ENCODE data around the gene SHANK1.
"Not testable (repeated sequence)": the region's sequence is repeated elsewhere in the genome, so short reads cannot be mapped to it uniquely, and the experiment has no call there.

Gene SHANK1

GRCh38 chr19:50719566-50719965 is at the start of gene SHANK1:
TSS of gene SHANK1 (minus strand) at chr19:50719802. CDS start at chr19:50716919, 2,883 bp downstream.
- DNase-seq: no peak

DNA sequence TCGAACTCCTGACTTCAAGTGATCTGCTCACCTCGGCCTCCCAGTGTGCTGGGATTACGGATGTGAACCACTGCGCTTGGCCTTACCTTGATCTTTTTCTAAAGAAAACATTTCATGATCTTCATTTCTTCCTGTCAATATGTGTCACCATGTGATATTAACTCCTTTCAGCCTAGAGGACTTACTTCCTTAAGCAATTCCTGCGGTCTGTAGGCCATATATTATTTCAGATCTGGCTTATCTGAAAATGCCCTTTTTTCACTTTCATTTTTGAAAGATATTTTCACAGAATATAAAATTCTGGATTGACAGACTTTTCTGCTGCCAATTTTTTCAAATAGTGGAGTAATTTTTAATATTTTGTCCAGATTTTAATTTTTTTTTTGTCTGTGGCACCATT is 48.7 kb upstream of the SHANK1 start:
- no peak for DNase-seq

DNA sequence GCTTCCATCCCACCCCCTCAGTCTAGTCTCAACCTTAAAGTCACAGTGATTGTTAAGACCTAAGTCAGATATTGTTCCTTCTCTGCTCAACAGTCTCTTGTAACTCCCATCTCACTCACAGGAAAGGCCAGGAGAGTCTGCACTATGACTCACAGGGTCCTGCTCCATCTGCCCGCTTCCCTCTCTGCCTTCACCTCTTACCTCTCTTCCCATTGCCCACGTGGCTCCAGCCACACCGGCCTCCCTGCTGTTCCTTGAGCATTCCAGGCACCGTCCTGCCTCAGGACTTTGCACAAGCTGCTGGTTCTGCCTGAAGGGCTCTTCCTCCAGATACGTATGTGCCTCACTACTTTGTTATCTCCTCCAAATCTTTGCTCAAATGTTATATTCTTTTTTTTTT is 47.7 kb upstream of the SHANK1 start:
- DNase-seq: not testable (repeated sequence)

DNA sequence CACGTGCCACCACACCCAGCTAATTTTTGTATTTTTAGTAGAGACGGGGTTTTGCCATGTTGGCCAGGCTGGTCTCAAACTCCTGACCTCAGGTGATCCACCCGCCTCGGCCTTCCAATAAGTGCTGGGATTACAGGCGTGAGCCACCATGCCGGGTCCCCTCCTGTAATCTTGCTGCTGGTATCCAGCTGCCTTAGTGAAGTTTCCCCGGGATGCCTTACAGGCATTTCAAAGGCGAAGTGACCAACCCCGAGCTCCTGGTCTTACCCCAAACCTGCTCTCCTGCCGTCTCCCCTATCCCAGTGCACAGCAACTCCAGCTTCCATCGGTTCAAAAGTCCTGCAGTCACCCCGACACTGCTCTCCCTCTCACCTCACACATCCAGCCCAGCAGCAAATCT is 47.1 kb upstream of the SHANK1 start:
- not testable (repeated sequence) for DNase-seq

- no peak for DNase-seq
These were observed 44.8 kb upstream of the SHANK1 start for GRCh38 chr19:50764409-50764808.

DNA sequence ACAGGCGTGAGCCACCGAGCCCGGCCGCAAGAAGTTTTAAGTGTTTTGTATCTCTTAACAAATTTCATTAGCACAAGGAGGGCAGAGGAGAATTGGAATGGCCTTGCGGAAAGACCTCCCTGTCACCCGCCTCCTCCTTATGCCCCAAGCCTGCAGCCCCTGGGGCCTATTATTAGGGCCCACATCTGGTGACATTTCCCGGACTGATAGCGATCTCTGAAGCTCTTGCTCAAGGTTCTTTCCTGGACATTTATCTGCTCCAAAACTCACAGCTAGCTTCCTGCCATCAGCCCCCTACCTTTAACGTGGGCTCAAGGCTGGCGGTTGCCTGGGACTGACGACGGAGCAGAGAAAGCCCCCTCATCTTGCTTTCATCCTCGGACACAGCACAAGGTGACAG is 43.9 kb upstream of the SHANK1 start:
- DNase-seq: not testable (repeated sequence)

DNA sequence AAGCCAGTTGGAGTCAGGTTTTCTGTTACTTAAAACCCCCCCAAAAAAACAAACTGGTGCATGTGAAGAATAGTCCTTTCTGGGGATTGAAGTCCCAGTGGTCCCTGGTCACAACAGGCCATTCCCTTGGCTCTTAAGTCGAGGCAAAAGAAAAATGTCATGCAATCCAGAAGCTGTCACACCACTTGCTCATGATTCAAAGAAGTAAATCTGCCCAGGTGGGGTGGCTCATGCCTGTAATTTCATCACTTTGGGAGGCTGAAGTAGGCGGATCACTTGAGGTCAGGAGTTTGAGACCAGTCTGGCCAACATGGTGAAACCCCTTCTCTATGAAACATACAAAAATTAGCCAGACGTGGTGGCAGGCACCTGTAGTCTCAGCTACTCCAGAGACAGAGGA is 41.9 kb upstream of the SHANK1 start:
- not testable (repeated sequence) for DNase-seq

GRCh38 chr19:50759886-50760285 is 40.3 kb upstream of the SHANK1 start:
- no peak for DNase-seq

DNA sequence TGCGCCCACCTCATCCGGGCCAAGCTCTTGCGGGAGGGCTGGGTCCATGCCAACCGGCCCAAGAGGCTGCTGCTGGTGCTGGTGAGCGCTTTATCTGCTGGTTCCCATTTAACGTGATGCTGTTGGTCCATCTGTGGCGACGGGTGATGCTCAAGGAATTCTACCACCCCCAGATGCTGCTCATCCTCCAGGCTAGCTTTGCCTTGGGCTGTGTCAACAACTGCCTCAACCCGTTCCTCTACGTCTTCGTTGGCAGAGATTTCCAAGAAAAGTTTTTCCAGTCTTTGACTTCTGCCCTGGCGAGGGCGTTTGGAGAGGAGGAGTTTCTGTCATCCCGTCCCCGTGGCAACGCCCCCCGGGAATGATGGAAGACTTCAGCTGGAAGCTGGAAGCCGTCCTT is 39.5 kb upstream of the SHANK1 start:
- DNase-seq: not testable (repeated sequence)

- DNase-seq: not testable (repeated sequence)
These were observed 38.0 kb upstream of the SHANK1 start for GRCh38 chr19:50757624-50758023.

GRCh38 chr19:50756244-50756643 is 36.6 kb upstream of the SHANK1 start:
- not testable (repeated sequence) for DNase-seq

DNA sequence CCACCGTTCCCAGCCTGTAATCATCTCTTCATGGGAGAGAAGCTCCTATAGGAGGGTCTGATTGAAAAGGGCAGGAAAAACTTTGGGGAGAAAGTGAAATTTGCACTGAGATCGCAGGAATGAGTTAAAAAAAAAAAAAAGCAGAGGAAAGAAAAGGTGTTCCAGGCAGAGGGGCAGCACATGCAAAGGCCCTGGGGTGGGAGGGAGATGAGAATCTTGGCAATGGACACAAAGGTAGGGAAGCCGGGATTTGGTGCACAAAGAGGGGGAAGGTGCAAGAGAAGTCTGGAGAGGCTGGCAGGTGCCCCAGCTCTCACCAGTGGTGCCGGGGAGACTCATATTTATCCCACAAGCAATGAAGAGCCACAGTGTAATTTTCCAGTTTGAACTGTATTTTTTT is 34.3 kb upstream of the SHANK1 start:
- DNase-seq: no peak

DNA sequence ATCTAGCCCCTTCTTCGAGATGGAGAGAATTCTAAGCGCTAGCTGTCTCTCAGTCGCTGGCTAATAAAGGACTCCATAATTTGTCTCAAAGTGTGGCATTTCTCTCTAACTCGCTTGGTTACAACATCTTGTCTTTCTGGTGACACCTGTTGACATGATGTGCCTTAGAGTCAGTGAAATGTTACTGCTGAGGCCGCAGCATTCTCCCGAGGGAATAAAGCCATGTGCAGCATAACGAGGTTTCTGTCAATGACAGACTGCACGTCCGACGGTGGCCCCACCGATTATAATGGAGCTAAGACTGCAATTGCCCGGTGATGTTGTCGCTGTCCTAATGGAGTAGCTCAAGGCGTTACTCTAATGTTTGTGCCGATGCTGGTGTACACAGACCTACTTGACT is 30.4 kb upstream of the SHANK1 start:
- no peak for DNase-seq

DNA sequence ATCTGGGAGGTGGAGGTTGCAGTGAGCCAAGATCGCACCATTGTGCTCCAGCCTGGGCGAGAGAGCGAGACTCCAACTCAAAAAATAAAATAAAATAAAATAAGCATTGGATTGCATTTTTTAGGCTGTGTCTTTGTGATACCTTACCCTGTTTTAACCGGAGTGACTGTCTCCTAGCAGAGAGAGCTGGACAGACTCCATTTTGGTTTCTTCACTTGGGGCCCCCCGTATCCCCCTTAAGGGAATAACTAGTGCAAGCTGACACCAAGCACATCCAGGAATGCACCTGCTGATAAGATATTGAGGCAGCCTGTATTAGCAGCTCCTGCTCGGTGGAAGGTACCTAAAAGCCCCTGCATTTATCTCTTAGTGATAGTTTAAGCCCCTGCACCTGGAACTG is 29.9 kb upstream of the SHANK1 start:
- DNase-seq: no peak

GRCh38 chr19:50747141-50747540 is 27.5 kb upstream of the SHANK1 start:
- not testable (repeated sequence) for DNase-seq

- no peak for DNase-seq
These were observed 25.6 kb upstream of the SHANK1 start for GRCh38 chr19:50745221-50745620.

DNA sequence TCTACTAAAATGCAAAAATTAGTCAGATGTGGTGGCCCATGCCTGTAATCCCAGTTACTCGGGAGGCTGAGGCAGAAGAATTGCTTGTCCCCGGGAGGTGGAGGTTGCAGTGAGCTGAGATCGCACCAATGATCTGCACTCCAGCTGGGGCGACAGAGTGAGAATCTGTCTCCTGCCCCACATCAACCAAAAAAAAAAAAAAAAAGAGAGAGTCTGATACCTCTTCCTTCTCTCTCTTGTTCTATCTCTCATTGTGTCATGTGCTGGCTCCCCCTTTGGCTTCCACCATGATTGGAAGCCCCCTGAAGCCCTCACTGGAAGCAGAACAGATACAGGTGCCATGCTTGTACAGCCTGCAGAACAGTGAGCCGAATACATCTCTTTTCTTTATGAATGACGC is 23.9 kb upstream of the SHANK1 start:
- no peak for DNase-seq

DNA sequence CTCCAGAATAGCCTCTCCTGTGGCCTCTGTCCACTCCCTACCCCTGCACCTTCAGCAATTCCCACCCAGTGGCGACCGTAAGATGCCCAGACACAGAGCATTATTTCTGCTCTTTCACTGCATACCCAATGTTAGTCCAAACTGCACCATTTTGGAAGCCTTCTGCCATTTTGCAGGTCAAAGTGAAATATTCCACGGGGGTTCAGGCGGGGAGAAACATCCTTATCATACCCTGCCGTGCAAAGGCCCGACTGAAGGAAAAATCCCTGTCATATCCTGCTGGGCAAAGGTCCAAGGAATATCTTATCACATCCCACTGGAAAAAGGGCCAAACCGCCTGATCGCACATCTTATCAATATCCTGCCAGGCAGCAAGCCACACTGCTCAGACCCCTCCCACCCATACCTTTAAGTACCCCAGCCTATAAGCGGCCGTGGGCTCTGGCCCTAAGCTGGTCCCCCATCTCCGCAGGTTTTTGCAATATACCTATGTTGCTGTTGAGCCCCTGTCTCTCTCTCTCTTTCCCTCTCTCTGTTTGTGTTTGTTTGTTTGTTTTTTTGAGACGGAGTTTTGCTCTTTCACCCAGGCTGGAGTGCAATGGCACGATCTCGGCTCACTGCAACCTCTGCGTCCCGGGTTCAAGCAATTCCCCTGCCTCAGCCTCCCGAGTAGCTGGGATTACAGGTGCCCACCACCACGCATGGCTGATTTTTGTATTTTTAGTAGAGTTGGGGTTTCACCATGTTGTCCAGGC is 21.8 kb upstream of the SHANK1 start:
- DNase-seq: no peak

- DNase-seq: no peak
These were observed 20.4 kb upstream of the SHANK1 start for GRCh38 chr19:50739914-50740426.

- no peak for DNase-seq
These were observed 19.7 kb upstream of the SHANK1 start for GRCh38 chr19:50739132-50739913.

DNA sequence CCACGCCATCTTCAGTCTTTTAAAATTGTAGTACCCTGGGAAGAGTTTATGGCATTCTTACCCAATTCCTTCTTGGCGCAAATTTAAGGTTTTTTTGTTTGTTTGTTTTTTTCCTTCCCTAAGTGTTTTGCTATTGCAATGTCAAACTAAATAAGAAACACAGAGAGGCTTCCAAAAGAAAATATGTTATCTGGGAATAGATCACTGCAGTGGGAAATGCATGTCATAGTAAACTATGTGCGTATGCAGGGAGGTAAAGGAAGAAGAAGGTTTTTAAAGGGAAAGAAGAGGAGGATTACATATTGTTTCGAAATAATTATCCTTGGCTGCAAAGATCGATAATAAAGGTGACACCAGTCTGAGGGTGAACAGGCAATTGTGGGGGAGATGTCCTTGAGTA is 16.7 kb upstream of the SHANK1 start:
- DNase-seq: no peak

DNA sequence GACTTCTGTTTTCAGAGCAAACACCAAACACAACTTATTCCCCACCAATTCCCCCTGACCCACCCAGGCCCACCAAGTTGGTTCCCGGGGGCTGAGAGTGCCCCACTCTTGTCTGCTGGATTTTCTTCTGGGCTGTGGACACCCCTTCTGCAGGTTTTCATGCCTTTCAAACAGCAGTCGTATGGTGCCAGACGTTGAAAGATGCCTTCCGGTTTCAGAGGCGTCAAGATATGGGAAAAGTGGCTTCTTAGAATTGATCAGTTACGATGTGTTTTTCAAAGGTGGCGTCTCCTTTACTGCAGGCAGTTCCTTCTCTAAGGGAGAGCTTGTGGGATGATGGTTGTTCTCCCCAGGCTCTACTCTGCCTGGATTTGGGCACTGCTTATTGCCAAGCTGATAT is 16.3 kb upstream of the SHANK1 start:
- no peak for DNase-seq

DNA sequence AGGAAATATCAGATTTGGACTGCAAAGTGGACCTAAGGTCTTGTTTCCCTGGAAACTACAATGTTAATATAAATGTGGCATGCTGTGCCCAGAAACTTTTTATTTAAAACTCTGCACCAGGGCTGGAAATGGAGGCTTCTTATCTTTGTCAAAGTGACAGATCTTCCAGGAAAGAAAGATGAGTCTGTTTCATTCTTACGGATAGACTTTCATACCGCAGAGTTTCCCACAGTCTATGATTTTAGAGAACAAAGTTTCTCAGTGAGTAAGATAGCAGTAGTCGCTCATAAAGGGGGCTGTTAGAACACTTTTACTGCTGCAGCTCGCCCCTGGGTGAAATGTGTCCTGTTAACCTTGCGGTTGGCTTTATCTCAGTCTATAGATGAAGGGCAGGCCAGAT is 10.3 kb upstream of the SHANK1 start:
- DNase-seq: no peak

- peak; percentile 90 for DNase-seq
These were observed 8.6 kb upstream of the SHANK1 start for GRCh38 chr19:50728084-50728737.
